MG63 (cell line): ENCODE data around the gene GYPE. TPM values are rescaled to one million over a fixed set of nuclear protein-coding genes. Genes with fewer than 3 reads are reported as not detected.
"Not testable (repeated sequence)": the region's sequence is repeated elsewhere in the genome, so short reads cannot be mapped to it uniquely, and the experiment has no call there.

Experiments
- DNase-seq: peaks from one replicate; pipeline ENCODE4 v3.0.0-alpha.2; 2020
- H3K27me3 ChIP-seq: fragments of 250-450 bp; sonication (Bioruptor Pico); 2 replicates; pipeline ENCODE4 v1.5.1; 2020; ENCODE audit warnings: mild to moderate bottlenecking, moderate library complexity
- H3K36me3 ChIP-seq: fragments of 250-450 bp; sonication (Bioruptor Pico); 2 replicates; pipeline ENCODE4 v1.5.1; 2020; ENCODE audit warnings: mild to moderate bottlenecking, moderate library complexity
- H3K4me3 ChIP-seq: fragments of 250-450 bp; sonication (Bioruptor Pico); 2 replicates; pipeline ENCODE4 v1.5.1; 2020; ENCODE audit warnings: mild to moderate bottlenecking, moderate library complexity
- H3K9me3 ChIP-seq: fragments of 250-450 bp; sonication (Bioruptor Pico); 2 replicates; pipeline ENCODE4 v1.5.1; 2020; ENCODE audit warnings: mild to moderate bottlenecking, moderate library complexity
- total RNA-seq: library from RNA; depleted of rRNA; stranded (reverse); fragments of >200 nt; shearing (Covaris generic); gene quantifications from 2 replicates; pipeline ENCODE4 v1.2.3, GENCODE V29; 2014; ENCODE audit warnings: low replicate concordance; rRNA removed

GYPE gene
- total RNA-seq = 0.10 and 0.20 TPM in 2 replicates

- not testable (repeated sequence) for DNase-seq, H3K9me3 ChIP-seq, H3K4me3 ChIP-seq, H3K27me3 ChIP-seq, H3K36me3 ChIP-seq
Measured at GRCh38 chr4:143905440-143905839, at the start of gene GYPE. Gene GYPE, minus strand, starts transcription at chr4:143905559. Its CDS starts 52 bp downstream, at chr4:143905507.

GRCh38 chr4:143951458-143951972 lies 46.2 kb upstream of the GYPE start:
- not testable (repeated sequence) for H3K27me3 ChIP-seq, H3K9me3 ChIP-seq, H3K4me3 ChIP-seq, H3K36me3 ChIP-seq, DNase-seq

GRCh38 chr4:143950967-143951366 lies 45.6 kb upstream of the GYPE start:
- DNase-seq, H3K36me3 ChIP-seq, H3K27me3 ChIP-seq, H3K9me3 ChIP-seq, H3K4me3 ChIP-seq: not testable (repeated sequence)

- not testable (repeated sequence) for DNase-seq, H3K4me3 ChIP-seq, H3K27me3 ChIP-seq, H3K9me3 ChIP-seq, H3K36me3 ChIP-seq
Measured at GRCh38 chr4:143950185-143950584, 44.8 kb upstream of the GYPE start.

- not testable (repeated sequence) for H3K9me3 ChIP-seq, H3K27me3 ChIP-seq, DNase-seq, H3K36me3 ChIP-seq, H3K4me3 ChIP-seq
Measured at GRCh38 chr4:143947493-143947892, 42.1 kb upstream of the GYPE start.

GRCh38 chr4:143940708-143941107 lies 35.3 kb upstream of the GYPE start:
- DNase-seq, H3K27me3 ChIP-seq, H3K4me3 ChIP-seq, H3K9me3 ChIP-seq, H3K36me3 ChIP-seq: not testable (repeated sequence)

GRCh38 chr4:143939528-143939927 lies 34.2 kb upstream of the GYPE start:
- Histone ChIP-seq H3K27me3 (no peaks in the 10 kb centered on the region), H3K4me3 (no peak overlapping the region), H3K36me3 (no peaks in the 10 kb centered on the region), H3K9me3 (no peaks in the 10 kb centered on the region)
- DNase-seq = no peak

GRCh38 chr4:143938890-143939289 lies 33.5 kb upstream of the GYPE start:
- H3K27me3 ChIP-seq, DNase-seq, H3K4me3 ChIP-seq, H3K9me3 ChIP-seq, H3K36me3 ChIP-seq: not testable (repeated sequence)

- H3K36me3 ChIP-seq = no peaks in the 10 kb centered on the region
- no peak overlapping the region for H3K4me3 ChIP-seq
Measured at GRCh38 chr4:143921181-143921580, 15.8 kb upstream of the GYPE start.

GRCh38 chr4:143916485-143916884 lies 11.1 kb upstream of the GYPE start:
- not testable (repeated sequence) for H3K36me3 ChIP-seq, H3K4me3 ChIP-seq, H3K27me3 ChIP-seq, H3K9me3 ChIP-seq, DNase-seq

More at GRCh38 chr4:143921181-143921580, 15.8 kb upstream of the GYPE start:
- DNase-seq = no peak
- H3K9me3 ChIP-seq = no peaks in the 10 kb centered on the region
- H3K27me3 ChIP-seq = no peaks in the 10 kb centered on the region

- not testable (repeated sequence) for H3K36me3 ChIP-seq, H3K27me3 ChIP-seq, DNase-seq, H3K9me3 ChIP-seq
- peak overlapping the region; percentile 53 for H3K4me3 ChIP-seq
Measured at GRCh38 chr4:143912478-143912877, 7.1 kb upstream of the GYPE start.

GRCh38 chr4:143911528-143912417 lies 6.4 kb upstream of the GYPE start:
- peak overlapping the region; percentile 53 for H3K4me3 ChIP-seq
- DNase-seq = peak; percentile 49
- not testable (repeated sequence) for H3K36me3 ChIP-seq, H3K9me3 ChIP-seq, H3K27me3 ChIP-seq

- not testable (repeated sequence) for H3K36me3 ChIP-seq, DNase-seq, H3K27me3 ChIP-seq, H3K9me3 ChIP-seq
- H3K4me3 ChIP-seq = peak overlapping the region; percentile 53
Measured at GRCh38 chr4:143910906-143911305, 5.5 kb upstream of the GYPE start.

- not testable (repeated sequence) for DNase-seq, H3K36me3 ChIP-seq, H3K9me3 ChIP-seq, H3K4me3 ChIP-seq, H3K27me3 ChIP-seq
Measured at GRCh38 chr4:143907811-143908210, 2.5 kb upstream of the GYPE start.

- not testable (repeated sequence) for H3K4me3 ChIP-seq, H3K9me3 ChIP-seq, H3K36me3 ChIP-seq, H3K27me3 ChIP-seq, DNase-seq
Measured at GRCh38 chr4:143904431-143904830, 928 bp downstream of the GYPE start.

- not testable (repeated sequence) for H3K36me3 ChIP-seq, H3K4me3 ChIP-seq, DNase-seq, H3K9me3 ChIP-seq, H3K27me3 ChIP-seq
Measured at GRCh38 chr4:143890323-143890722, 15.0 kb downstream of the GYPE start.

GRCh38 chr4:143888189-143888588 lies 17.2 kb downstream of the GYPE start:
- not testable (repeated sequence) for H3K9me3 ChIP-seq, H3K27me3 ChIP-seq, H3K4me3 ChIP-seq, DNase-seq, H3K36me3 ChIP-seq

- H3K4me3 ChIP-seq, DNase-seq, H3K36me3 ChIP-seq, H3K9me3 ChIP-seq, H3K27me3 ChIP-seq: not testable (repeated sequence)
Measured at GRCh38 chr4:143884965-143885364, 20.4 kb downstream of the GYPE start.
